Measurements from ENCODE around the gene HORMAD1.
"Not testable (repeated sequence)": the region's sequence is repeated elsewhere in the genome, so short reads cannot be mapped to it uniquely, and the experiment has no call there.

Gene HORMAD1, protein sequence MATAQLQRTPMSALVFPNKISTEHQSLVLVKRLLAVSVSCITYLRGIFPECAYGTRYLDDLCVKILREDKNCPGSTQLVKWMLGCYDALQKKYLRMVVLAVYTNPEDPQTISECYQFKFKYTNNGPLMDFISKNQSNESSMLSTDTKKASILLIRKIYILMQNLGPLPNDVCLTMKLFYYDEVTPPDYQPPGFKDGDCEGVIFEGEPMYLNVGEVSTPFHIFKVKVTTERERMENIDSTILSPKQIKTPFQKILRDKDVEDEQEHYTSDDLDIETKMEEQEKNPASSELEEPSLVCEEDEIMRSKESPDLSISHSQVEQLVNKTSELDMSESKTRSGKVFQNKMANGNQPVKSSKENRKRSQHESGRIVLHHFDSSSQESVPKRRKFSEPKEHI

DNA sequence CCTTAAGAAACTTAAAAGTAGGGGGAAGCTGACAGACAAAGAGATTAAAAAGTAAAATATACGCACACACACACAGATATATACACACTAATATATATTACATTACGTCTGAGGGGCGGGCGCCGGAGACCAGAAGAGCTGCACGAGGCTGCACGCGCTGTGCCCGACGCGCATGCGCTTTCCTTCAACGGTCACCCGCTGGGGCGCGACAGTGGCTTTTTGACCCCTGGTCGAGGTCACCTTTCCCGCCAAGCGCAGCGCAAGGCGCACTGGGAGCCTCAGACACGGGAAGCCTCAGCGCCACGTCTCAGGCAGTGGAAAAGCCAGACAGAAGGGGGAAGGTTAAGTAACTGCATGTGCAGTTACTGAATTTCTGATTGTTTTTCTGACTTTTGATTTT lies at the start of gene HORMAD1:
Gene HORMAD1 (minus strand): TSS at position 193 of the 400 bp plus-strand sequence. CDS start 1,390 bp downstream, outside the sequence.
- no peak for DNase-seq

DNA sequence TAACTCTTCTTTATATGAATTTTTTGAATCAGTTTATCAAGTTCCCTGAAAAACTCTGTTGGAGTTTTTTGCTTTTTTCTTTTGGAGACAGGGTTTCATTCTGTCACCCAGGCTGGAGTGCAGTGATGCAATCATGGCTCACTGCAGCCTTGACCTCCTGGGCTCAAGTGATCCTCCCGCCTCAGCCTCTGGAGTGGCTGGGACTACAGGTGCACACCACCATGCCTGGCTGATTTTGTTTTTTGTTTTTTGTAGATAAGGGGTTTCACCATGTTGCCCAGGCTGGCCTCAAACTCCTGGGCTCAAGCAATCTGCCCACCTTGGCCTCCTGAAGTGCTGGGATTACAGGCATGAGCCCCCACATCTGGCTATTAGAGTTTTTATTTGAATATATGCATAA lies 47.0 kb upstream of the HORMAD1 start:
- not testable (repeated sequence) for DNase-seq

DNA sequence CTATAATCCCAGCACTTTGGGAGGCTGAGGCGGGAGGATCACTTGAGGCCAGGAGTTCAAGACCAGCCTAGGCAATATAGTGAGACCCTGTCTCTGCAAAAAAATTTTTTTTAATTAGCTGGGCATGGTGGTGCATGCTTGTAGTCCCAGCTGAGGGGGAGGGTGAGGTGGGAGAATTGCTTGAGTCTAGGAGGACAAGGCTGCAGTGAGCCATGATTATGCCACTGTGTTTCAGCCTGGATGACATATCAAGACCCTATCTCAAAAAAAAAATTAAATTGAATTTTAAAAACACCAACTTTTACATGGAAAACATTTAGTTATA lies 45.2 kb upstream of the HORMAD1 start:
- DNase-seq = not testable (repeated sequence)

DNA sequence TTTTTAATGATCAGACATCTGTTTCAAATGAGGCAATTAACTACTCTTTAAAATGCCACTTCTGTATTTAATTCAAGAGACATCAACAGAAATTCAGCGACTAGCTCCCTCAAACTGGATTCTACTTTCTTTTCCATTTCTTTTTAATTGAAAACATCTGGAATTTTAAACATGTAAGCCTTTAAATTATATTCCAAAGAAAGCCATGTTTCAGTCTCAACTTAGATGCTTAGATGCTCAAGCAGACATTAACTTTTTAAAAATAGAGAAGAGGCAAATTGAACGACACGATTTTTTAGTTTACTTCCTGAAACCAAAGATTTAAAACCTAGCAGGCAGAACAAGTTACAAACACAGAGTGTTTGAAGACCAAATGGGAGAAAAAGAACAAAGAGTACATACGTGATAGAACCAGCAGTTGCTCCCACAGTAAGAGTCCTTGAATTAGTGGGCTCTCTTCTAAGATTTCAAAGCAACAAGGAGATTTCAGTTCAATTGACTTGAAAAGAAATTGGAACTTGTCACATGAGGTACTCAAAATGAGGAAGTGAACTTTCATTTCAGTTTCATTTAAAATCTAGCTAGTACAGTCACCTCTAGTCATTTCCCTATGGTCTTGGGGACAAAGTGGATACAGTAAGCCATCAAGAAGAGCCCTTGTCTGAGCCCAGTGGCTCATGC lies 44.7 kb upstream of the HORMAD1 start, which contains the start of gene CTSS:
Gene CTSS (minus strand): TSS at position 483 of the 681 bp plus-strand sequence. CDS start 1,015 bp downstream, outside the sequence.
- DNase-seq = no peak

DNA sequence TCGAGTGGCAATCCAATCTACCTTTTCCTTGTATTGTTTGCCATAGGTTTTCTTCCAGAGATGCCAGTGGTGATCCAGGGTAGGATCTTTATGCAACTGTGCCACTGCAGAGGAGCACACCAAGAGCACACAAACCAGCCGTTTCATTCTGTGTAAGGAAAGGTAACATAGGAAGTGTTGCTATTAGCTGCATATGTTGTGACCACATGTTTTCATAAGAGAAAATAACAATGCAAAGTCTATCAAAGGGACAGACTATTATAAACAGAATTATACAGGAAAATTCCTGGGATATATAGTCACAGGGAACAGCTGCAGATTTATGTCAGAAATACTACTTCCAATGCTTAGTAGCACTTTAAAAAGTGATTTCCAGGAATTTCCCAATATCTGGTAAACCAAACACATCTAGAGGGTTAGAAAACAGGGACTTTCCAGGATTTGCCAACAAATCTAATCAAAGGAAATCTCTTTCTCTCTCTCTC lies 44.0 kb upstream of the HORMAD1 start:
- no peak for DNase-seq

DNA sequence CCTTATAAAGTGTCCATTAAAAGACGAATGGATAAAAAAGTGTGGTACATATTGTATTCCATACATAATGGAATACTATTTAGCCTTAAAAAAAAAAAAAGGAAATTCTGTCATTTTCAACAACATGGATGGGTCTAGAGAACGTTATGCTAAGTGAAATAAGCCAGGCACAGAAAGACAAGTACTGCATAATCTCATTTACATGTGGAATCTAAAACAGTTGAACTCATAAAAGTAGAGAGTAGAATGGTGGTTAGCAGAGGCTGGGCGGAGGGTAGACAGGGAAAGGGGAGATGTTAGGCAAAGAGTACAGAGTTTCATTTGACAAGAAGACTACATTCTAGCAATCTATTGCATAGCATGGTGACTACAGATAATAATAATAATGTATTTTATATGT lies 42.3 kb upstream of the HORMAD1 start:
- no peak for DNase-seq

DNA sequence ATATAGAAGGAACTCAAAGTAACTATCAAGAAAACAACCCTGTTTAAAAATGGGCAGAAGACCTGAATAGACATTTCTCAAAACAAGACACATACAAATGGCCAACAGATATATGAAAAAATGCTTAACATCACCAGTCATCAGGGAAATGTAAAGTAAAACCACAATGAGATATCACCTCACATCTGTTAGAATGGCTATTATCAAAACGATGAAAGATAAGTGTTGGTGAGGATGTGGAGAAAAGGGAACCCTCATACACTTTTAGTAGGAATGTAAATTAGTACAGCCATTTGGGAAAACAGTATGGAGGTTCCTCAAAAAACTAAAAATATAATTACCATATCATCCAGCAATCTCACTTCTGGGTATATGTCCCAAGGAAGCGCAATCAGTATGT lies 41.9 kb upstream of the HORMAD1 start:
- no peak for DNase-seq

DNA sequence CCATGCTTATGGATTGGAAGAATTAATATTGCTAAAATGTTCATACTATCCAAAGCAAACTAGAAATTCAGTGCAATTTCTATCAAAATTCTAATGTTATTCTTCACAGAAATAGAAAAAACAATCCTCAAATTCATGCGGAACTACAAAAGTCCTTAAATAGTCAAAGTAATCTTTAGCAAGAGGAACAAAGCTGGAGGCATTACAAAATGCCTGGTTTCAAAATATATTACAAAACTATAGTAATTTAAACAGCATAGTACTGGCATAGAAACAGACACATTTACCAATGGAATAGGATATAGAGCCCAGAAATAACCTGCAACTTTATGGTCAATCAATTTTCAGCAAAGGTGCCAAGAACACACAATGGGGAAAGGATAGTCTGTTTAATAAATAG lies 41.1 kb upstream of the HORMAD1 start:
- DNase-seq = no peak

DNA sequence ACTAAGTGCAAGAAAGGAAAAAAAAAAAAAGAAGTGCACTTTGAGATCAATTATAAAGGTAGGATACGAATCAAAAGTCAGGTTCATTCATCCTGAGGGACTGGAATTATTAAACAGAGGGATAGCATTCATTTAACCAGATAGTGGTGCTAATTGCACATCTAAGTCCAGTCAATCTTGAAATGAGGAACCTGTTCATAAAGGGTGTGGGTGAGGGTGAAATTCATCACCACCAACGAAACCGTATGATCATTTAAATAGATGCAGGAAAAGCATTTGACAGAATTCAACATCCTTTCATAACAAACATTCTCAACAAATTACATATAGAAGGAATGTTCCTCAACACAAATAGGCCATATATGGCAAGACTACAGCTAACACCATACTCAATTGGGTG lies 39.3 kb upstream of the HORMAD1 start:
- no peak for DNase-seq

DNA sequence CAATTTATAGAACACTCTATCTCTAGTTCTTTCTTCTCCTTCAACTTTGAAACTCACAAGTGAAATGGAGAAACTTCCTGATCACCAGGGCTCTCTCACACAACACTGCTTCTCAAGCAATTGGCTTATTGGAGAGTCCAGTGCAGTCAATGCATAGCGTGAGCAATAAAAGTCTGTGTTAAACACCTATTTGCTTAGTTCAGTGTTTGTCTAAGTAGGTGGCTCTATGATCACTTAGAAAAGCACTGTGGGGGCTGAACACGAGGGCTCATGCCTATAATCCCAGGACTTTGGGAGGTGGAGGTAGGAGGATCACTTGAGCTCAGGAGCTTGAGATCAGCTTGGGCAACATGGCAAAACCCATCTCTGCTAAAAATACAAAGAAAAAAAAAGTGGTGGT lies 32.7 kb upstream of the HORMAD1 start:
- no peak for DNase-seq

DNA sequence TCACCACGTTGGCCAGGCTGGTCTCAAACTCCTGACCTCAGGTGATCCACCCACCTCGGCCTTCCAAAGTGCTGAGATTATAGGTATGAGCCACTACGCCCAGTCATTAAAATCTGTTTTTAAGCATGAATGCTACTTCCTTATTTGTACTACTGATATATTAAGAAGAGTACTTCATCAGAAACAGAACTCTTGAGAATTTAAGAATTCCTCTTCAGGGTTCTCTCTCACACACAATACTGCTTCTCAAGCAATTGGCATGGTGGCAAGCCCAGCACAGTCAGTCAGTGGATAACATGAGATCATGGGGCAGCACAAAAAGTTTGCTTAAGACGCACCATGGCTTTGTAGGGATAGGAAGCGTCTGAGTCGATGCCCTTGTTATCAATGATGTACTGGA lies 30.7 kb upstream of the HORMAD1 start:
- DNase-seq = no peak

DNA sequence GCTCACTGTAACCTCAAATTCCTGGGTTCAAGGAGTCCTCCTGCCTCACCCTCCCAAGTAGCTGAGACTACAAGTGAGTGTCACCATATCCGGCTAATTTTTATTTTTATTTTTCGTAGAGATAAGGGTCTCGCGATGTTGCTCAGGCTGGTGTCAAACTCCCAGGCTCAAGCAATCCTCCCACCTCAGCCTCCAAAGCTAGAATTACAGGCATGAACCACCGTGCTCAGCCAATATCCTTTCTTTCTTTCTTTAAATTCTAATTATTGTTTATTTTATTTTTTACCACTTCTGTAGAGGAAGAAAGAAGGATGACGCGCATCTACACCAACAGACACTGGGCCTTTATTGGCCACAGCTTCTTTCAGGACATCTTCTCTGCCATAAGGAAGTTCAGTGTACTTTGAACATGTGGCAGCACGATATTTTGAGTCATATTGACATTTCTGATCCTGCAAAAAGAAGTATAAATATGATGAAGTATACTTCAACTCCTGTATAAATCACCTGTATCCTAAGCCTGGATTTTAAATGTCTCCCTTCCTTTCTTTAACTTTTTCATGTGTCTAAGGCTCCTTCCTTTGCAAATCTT lies 29.1 kb upstream of the HORMAD1 start:
- no peak for DNase-seq

DNA sequence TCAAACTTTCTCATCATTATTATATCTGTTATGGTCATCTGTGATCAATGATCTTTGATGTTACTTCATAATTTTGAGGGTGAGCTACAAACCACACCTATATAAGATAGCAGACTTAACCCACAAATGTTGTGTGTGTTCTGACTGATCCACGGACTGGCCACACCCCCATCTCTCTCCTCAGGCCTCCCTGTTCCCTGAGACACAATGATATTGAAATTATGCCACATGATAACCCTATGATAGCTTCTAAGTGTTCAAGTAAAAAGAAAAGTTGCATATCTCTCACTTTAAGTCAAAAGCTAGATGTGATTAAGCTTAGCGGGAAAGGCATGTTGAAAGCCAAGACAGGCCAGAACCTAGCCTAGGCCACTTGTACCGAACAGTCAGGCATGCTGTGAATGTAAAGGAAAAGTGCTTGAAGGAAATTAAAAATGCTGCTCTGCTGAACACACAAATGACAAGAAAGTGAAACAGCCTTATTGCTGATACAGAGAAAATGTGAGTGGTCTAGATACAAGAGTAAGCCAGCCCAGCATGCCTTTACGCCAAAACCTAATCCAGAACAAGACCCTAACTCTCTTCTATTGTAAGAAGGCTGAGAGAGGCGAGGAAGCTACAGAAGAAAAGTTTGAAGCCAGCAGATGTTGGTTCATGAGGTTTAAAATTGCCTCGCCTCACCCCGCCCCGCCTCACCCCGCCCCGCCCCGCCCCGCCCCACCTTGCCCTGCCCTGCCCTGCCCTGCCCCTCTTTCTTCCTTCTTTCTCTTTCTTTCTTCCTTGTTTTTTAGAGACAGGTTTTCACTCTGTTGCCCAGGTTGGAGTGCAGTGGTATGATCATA lies 28.4 kb upstream of the HORMAD1 start:
- DNase-seq = no peak

DNA sequence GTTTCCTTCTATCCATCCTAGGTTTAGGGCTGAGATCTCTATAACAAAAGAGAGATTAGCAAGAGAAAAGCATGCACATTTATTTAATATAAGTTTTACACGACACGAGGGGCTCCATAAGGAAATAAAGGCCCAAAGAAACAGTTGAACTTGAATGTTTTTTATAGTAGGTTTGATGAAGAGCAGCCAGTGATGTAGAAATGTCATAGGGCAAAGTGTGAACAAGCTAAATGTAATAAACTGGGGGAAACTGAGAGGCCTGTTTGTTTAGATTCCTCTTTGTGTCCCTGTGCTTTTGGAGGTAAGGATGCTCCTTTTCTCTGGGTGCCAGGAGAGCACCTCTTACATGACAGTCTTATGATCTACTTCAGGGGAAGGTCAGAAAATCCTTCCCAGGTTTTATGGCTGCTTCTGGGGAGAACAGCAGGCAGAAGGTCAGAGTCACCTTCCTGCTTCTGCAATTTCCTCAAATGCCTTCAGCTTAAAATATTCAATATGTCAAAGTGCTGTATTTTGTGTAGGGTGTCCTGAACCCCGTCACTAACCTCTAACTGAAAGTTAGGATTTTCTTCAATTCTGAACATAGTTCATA lies 9.5 kb upstream of the HORMAD1 start:
- DNase-seq = no peak

DNA sequence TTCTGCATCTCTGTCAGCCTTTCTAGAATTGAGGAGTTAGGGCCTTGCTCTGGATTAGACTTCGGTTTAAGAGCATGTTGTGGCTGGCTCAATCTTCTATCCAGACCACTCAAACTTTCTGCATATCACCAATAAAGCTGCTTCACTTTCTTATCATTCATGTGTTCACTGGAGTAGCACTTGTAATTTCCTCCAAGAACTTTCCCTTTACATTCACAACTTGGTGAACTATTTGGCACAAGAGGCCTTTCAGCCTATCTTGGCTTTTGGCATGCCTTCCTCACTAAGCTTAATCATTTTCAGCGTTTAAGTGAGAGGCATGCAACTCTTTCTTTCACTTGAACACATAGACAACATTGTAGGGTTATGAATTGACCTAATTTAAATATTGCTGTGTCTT lies 3.6 kb upstream of the HORMAD1 start:
- DNase-seq = no peak

DNA sequence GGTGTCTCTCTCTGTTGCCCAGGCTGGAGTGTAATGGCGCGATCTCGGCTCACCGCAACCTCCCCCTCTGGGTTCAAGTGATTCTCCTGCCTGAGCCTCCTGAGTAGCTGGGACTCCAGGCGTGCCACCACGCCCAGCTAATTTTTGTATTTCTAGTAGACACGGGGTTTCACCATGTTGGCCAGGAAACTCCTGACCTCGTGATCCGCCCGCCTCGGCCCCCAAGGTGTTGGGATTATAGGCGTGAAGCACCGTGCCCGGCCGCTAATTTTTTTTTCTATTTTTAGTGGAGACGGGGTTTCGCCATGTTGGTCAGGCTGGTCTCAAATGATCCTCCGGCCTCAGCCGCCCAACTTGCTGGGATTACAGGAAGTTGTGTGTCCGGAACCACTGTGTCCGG lies 597 bp downstream of the HORMAD1 start:
- no peak for DNase-seq

DNA sequence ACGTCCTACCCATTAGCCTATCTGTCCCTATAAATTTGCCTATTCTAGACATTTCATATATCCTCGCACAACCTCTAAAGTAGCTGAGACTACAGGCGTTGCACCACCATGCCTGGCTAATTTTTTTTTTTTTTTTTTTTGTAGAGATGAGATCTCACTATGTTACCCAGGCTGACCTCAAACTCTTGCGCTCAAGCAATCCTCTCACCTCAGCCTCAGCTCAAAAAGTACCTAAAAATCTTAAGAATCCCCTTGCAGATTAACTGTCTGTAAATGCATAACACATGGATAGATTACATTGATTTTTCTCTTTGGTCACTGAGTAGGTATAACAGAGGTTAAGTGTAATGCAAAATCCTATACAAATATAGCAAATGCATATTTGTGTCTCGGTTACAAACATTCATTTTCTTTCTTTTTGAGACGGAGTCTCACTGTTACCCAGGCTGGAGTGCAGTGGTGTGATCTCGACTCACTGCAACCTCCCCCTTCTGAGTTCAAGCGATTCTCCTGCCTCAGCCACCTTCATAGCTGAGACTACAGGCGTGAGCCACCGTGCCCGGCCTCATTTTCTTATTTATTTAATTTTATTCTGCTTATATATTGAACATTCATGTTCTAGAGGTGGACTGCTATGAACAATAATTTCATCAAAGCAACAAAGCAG lies 2.3 kb downstream of the HORMAD1 start:
- no peak for DNase-seq

DNA sequence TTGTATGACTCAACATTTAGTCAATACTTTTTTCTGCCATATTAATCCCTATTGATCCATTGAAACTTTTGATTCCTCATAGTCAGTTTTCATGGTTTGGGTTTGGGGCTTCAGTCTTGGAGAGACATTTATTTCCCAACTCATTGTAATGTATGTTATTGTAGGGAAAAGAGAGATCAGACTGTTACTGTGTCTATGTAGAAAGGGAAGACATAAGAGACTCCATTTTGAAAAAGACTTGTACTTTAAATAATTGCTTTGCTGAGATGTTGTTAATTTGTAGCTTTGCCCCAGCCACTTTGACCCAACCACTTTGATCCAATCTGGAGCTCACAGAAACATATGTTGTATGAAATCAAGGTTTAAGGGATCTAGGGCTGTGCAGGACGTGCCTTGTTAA lies 11.7 kb downstream of the HORMAD1 start:
- DNase-seq = not testable (repeated sequence)

DNA sequence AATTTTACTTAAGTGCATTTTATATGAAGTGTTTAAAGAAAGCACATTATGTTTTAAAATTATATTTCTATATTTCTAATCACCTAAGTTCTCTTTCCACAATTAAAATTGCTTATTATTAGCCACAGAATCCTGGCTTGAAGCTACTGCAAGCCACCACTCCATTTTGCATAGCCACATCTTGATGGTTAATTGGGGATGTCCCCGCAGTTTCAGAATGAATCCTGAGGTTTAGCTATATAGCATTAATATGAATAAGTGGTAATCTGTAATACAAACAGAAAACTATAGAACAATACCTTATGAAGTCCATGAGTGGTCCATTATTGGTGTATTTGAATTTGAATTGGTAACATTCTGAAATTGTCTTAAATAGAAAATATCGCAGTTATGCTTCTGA lies 12.1 kb downstream of the HORMAD1 start:
- peak; percentile 38 for DNase-seq

DNA sequence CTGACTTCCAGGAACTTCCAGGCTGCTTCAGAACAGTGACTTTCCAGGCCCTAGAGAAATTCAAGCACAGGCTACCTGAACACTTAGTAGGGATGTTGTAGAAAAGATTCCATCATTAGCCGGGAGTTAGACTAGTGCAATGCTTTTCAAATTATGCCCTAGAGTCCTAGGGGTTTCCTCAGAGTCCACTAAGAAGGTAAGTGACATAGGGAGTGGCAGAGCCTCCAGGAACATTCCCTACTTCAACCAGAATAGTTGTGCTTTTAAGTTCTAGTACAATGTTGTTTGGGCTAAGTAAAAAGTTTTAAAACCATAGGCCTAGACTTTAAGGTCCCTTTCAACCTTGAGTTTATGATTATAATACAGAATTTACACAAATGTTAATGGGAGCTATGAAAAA lies 14.6 kb downstream of the HORMAD1 start:
- no peak for DNase-seq

DNA sequence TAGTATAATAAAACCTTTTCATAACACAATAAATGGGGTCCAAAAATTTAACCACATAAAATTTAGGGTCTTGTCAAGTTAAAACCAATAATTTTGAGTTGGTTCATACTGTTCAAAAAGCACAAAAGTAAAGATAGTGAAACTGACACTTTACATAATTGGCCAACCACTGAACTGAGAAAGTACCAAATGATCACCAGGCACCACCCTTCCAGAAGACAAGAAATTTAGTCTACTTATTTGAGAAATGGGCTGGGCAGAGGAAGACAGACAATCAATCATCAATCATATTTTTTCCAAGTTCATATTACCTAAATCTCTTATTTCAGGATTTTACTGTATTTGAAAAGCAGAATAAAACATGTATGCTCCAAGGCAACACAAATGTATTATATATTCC lies 17.3 kb downstream of the HORMAD1 start:
- no peak for DNase-seq
